GM18505 (cell line): ENCODE results near the gene AMELX.

ENCODE experiments used
- ATAC-seq: cut with Tn5 transposase; IDR thresholded peaks from one replicate; pipeline ENCODE4 v1.9.1; 2021; ENCODE audit not compliant: unreplicated experiment
- POLR2A ChIP-seq: IDR thresholded peaks from 4 replicates; pipeline ENCODE4 v1.6.1; 2011; ENCODE audit warnings: borderline replicate concordance; ENCODE audit not compliant: insufficient read depth, insufficient read length; ENCODE audit errors: extremely low read depth

Gene AMELX

GRCh38 chrX:11272863-11273262 lies 20.4 kb upstream of the AMELX start:
- ATAC-seq, result no peak

GRCh38 chrX:11273544-11273943 lies 19.7 kb upstream of the AMELX start:
- no peak for ATAC-seq
- no peak for TF ChIP-seq POLR2A

More at GRCh38 chrX:11272863-11273262, 20.4 kb upstream of the AMELX start:
- no peak for TF ChIP-seq POLR2A

- ATAC-seq, result no peak
- TF ChIP-seq POLR2A, result no peak
Observed at GRCh38 chrX:11282043-11282442, 11.2 kb upstream of the AMELX start.

GRCh38 chrX:11285651-11286050 lies 7.6 kb upstream of the AMELX start:
- no peak for TF ChIP-seq POLR2A
- no peak for ATAC-seq

GRCh38 chrX:11287505-11287904 lies 5.7 kb upstream of the AMELX start:
- no peak for TF ChIP-seq POLR2A
- ATAC-seq, result no peak

GRCh38 chrX:11290416-11291102 lies 2.7 kb upstream of the AMELX start:
- no peak for TF ChIP-seq POLR2A

GRCh38 chrX:11296051-11296450 lies 2.8 kb downstream of the AMELX start:
- no peak for ATAC-seq
- no peak for TF ChIP-seq POLR2A

More at GRCh38 chrX:11290416-11291102, 2.7 kb upstream of the AMELX start:
- no peak for ATAC-seq

GRCh38 chrX:11298600-11298999 lies 5.4 kb downstream of the AMELX start:
- no peak for ATAC-seq
- no peak for TF ChIP-seq POLR2A

- TF ChIP-seq POLR2A, result no peak
- ATAC-seq, result no peak
Observed at GRCh38 chrX:11304829-11305228, 11.6 kb downstream of the AMELX start.

GRCh38 chrX:11305641-11306040 lies 12.4 kb downstream of the AMELX start:
- no peak for TF ChIP-seq POLR2A
- no peak for ATAC-seq

GRCh38 chrX:11309220-11309619 lies 16.0 kb downstream of the AMELX start:
- no peak for ATAC-seq
- no peak for TF ChIP-seq POLR2A

- TF ChIP-seq POLR2A, result no peak
- no peak for ATAC-seq
Observed at GRCh38 chrX:11311706-11312105, 18.5 kb downstream of the AMELX start.

- no peak for ATAC-seq
- no peak for TF ChIP-seq POLR2A
Observed at GRCh38 chrX:11319806-11320520, 26.8 kb downstream of the AMELX start.

GRCh38 chrX:11321986-11322385 lies 28.8 kb downstream of the AMELX start:
- no peak for TF ChIP-seq POLR2A
- no peak for ATAC-seq
